OCI-LY7 (cell line): ENCODE data around the gene CLTCL1.

ENCODE experiments used
- EZH2phosphoT487 ChIP-seq: fragments of 200-600 bp; sonication (generic); IDR thresholded peaks from 2 replicates; pipeline ENCODE4 v1.6.1; 2018; ENCODE audit warnings: low read depth, borderline replicate concordance, mild to moderate bottlenecking, mixed run types, antibody characterized with exemption, low read length, moderate library complexity, mixed read lengths
- TF ChIP-seq, protein P1 (sequence below): fragments of 200-600 bp; sonication (generic); conservative IDR thresholded peaks from 2 replicates; pipeline ENCODE4 v1.5.1; 2014; ENCODE audit warnings: mild to moderate bottlenecking, antibody characterized with exemption, low read length, moderate library complexity, mixed read lengths

DNA sequence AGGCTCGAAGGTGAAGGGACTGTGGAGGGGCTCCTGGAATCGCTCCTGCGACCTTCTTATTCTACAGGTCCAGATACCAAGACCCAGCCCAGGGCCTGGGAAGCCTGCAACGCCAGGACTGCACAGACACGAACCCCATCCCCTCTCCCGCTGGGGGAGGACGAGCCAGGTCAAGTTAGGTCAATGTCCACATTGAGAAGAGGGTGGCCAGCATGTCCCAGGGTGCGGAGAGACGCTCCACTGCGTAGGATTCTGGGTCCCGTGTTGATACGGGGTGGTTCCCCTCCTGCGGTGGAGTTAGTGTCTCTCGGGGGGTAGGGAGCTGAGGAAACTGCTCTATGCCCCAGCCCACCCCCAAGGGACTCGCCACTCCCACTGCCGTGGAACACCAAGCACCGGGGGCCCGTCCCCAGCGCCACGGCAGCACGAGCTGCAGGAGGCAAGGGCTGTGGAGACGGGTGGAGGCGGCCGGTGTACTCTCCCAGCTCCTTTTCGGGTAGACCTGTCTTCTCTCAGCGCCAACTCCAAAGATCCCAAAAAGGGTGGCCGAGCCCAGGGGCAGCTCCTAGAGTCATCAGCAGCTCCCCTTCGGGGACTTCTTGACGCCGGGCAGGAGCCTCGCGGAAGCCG lies 143.0 kb downstream of the CLTCL1 start:
- TF ChIP-seq, protein P1, sequence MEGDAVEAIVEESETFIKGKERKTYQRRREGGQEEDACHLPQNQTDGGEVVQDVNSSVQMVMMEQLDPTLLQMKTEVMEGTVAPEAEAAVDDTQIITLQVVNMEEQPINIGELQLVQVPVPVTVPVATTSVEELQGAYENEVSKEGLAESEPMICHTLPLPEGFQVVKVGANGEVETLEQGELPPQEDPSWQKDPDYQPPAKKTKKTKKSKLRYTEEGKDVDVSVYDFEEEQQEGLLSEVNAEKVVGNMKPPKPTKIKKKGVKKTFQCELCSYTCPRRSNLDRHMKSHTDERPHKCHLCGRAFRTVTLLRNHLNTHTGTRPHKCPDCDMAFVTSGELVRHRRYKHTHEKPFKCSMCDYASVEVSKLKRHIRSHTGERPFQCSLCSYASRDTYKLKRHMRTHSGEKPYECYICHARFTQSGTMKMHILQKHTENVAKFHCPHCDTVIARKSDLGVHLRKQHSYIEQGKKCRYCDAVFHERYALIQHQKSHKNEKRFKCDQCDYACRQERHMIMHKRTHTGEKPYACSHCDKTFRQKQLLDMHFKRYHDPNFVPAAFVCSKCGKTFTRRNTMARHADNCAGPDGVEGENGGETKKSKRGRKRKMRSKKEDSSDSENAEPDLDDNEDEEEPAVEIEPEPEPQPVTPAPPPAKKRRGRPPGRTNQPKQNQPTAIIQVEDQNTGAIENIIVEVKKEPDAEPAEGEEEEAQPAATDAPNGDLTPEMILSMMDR: no peak
- no peak for TF ChIP-seq EZH2phosphoT487
